H9 (cell line): Measurements from ENCODE around the gene PHF20. TPM values are rescaled to one million over a fixed set of nuclear protein-coding genes. Genes with fewer than 3 reads are reported as not detected.
A peak's percentile ranks its signal among the peaks of the same experiment; 100 is the strongest.

Experiments used
- DNase-seq: peaks from one replicate; pipeline ENCODE4 v3.0.0-alpha.2; 2017
- H2AFZ ChIP-seq: one replicate; pipeline ENCODE4 v1.6.1; 2013; ENCODE audit warnings: mild to moderate bottlenecking, low read length, control low read depth, moderate library complexity
- H2AK5ac ChIP-seq: 2 replicates; pipeline ENCODE4 v1.6.1; 2013; ENCODE audit warnings: low read length, control low read depth, mixed read lengths; ENCODE audit not compliant: insufficient read length
- H2BK120ac ChIP-seq: one replicate; pipeline ENCODE4 v1.6.1; 2013; ENCODE audit warnings: low read depth, mild to moderate bottlenecking, low read length, control low read depth, inconsistent platforms; ENCODE audit not compliant: poor library complexity, severe bottlenecking
- H2BK12ac ChIP-seq: 2 replicates; pipeline ENCODE4 v1.6.1; 2013; ENCODE audit warnings: low read length, control low read depth, mixed read lengths, low read depth; ENCODE audit not compliant: insufficient read length
- H2BK15ac ChIP-seq: 2 replicates; pipeline ENCODE4 v1.6.1; 2013; ENCODE audit warnings: low read depth, low read length, control low read depth
- H2BK20ac ChIP-seq: one replicate; pipeline ENCODE4 v1.6.1; 2013; ENCODE audit warnings: low read depth, mild to moderate bottlenecking, low read length, control low read depth, inconsistent platforms; ENCODE audit not compliant: poor library complexity, severe bottlenecking
- H2BK5ac ChIP-seq: 2 replicates; pipeline ENCODE4 v1.6.1; 2013; ENCODE audit warnings: low read length, control low read depth, mixed read lengths; ENCODE audit not compliant: insufficient read length
- H3K14ac ChIP-seq: 2 replicates; pipeline ENCODE4 v1.6.1; 2013; ENCODE audit warnings: low read length, control low read depth; ENCODE audit not compliant: insufficient read depth
- H3K18ac ChIP-seq: 2 replicates; pipeline ENCODE4 v1.6.1; 2013; ENCODE audit warnings: low read depth, mild to moderate bottlenecking, mixed read lengths, low read length, control low read depth; ENCODE audit not compliant: insufficient read length
- H3K23ac ChIP-seq: 2 replicates; pipeline ENCODE4 v1.6.1; 2013; ENCODE audit warnings: low read length, control low read depth, mixed read lengths, low read depth; ENCODE audit not compliant: insufficient read length
- H3K23me2 ChIP-seq: 2 replicates; pipeline ENCODE4 v1.6.1; 2013; ENCODE audit warnings: low read depth, mild to moderate bottlenecking, mixed read lengths, low read length, control low read depth; ENCODE audit not compliant: insufficient read length, poor library complexity, severe bottlenecking
- H3K27ac ChIP-seq: 2 replicates; pipeline ENCODE4 v1.5.1; 2013; ENCODE audit warnings: low read length, control low read depth, mixed read lengths, low read depth; ENCODE audit not compliant: insufficient read length
- H3K27me3 ChIP-seq: 2 replicates; pipeline ENCODE4 v1.6.1; 2013; ENCODE audit warnings: low read length, control low read depth, inconsistent platforms; ENCODE audit not compliant: insufficient read depth
- H3K4ac ChIP-seq: 2 replicates; pipeline ENCODE4 v1.6.1; 2013; ENCODE audit warnings: low read depth, mild to moderate bottlenecking, control low read depth, inconsistent platforms, low read length, moderate library complexity
- H3K4me1 ChIP-seq: 2 replicates; pipeline ENCODE4 v1.6.1; 2013; ENCODE audit warnings: low read length, control low read depth, inconsistent platforms; ENCODE audit not compliant: insufficient read depth
- H3K4me2 ChIP-seq: 2 replicates; pipeline ENCODE4 v1.6.1; 2013; ENCODE audit warnings: low read length, control low read depth, mixed read lengths; ENCODE audit not compliant: insufficient read length, insufficient read depth
- H3K56ac ChIP-seq: 2 replicates; pipeline ENCODE4 v1.6.1; 2013; ENCODE audit warnings: low read depth, mild to moderate bottlenecking, mixed read lengths, low read length, control low read depth; ENCODE audit not compliant: insufficient read length
- H3K79me1 ChIP-seq: 2 replicates; pipeline ENCODE4 v1.6.1; 2013; ENCODE audit warnings: low read depth, mild to moderate bottlenecking, moderate library complexity, low read length, control low read depth, inconsistent platforms; ENCODE audit not compliant: insufficient read depth, poor library complexity, severe bottlenecking
- H3K79me2 ChIP-seq: 2 replicates; pipeline ENCODE4 v1.6.1; 2013; ENCODE audit warnings: low read length, control low read depth, inconsistent platforms; ENCODE audit not compliant: insufficient read depth
- H3K9ac ChIP-seq: 2 replicates; pipeline ENCODE4 v1.6.1; 2013; ENCODE audit warnings: low read length, control low read depth, mixed read lengths; ENCODE audit not compliant: insufficient read length; ENCODE audit errors: extremely low read depth
- H3K9me3 ChIP-seq: one replicate; pipeline ENCODE4 v1.6.1; 2013; ENCODE audit warnings: low read depth, low read length, inconsistent platforms; ENCODE audit not compliant: control insufficient read depth
- H3T11ph ChIP-seq: one replicate; pipeline ENCODE4 v1.6.1; 2013; ENCODE audit warnings: mild to moderate bottlenecking, low read length, control low read depth, inconsistent platforms
- H4K20me1 ChIP-seq: one replicate; pipeline ENCODE4 v1.6.1; 2013; ENCODE audit not compliant: control insufficient read depth, insufficient read length, insufficient read depth
- H4K5ac ChIP-seq: 2 replicates; pipeline ENCODE4 v1.6.1; 2013; ENCODE audit warnings: low read depth, mild to moderate bottlenecking, mixed read lengths, low read length, control low read depth; ENCODE audit not compliant: insufficient read length
- H4K8ac ChIP-seq: replicated peaks from 2 replicates; pipeline ENCODE4 v1.6.1; 2013; ENCODE audit warnings: low read length, control low read depth, mixed read lengths, low read depth; ENCODE audit not compliant: insufficient read length
- H4K91ac ChIP-seq: 2 replicates; pipeline ENCODE4 v1.6.1; 2013; ENCODE audit warnings: low read depth, mild to moderate bottlenecking, moderate library complexity, mixed read lengths, low read length, control low read depth; ENCODE audit not compliant: insufficient read length
- H3K27ac Mint-ChIP-seq, 3 experiments: 2 replicates in 2 of 3; 3 replicates in 1 of 3; pipeline ENCODE4 v1.8.0; 2020 to 2021; ENCODE audit warnings: mixed read lengths in 3 of 3, mild to moderate bottlenecking in 1 of 3, moderate library complexity in 1 of 3
- H3K27me3 Mint-ChIP-seq: 2 replicates; pipeline ENCODE4 v1.8.0; 2021; ENCODE audit warnings: low read depth, mild to moderate bottlenecking, moderate library complexity, mixed read lengths
- H3K36me3 Mint-ChIP-seq, 3 experiments: 2 replicates in 2 of 3; 3 replicates in 1 of 3; pipeline ENCODE4 v1.8.0; 2020 to 2021; ENCODE audit warnings: low read depth in 3 of 3, mixed read lengths in 3 of 3; ENCODE audit not compliant: insufficient read depth in 1 of 3
- H3K4me1 Mint-ChIP-seq, 2 experiments: 2 replicates each; pipeline ENCODE4 v1.8.0; 2020; ENCODE audit warnings: mixed read lengths in 2 of 2
- H3K4me3 Mint-ChIP-seq, 2 experiments: 2 replicates in 1 of 2; 3 replicates in 1 of 2; pipeline ENCODE4 v1.8.0; 2020 to 2021; ENCODE audit warnings: mild to moderate bottlenecking in 2 of 2, mixed read lengths in 2 of 2, moderate library complexity in 1 of 2
- H3K9me3 Mint-ChIP-seq, 2 experiments: 2 replicates in 1 of 2; 3 replicates in 1 of 2; pipeline ENCODE4 v1.8.0; 2020; ENCODE audit warnings: mild to moderate bottlenecking in 2 of 2, mixed read lengths in 2 of 2, moderate library complexity in 1 of 2
- WGBS: extraction: QIAGEN DNeasy Blood & Tissue Kit; methylation state at CpG from one replicate; pipeline ENCODE4 v1.1.7; 2013; ENCODE audit warnings: missing lambda C conversion rate, low lambda C conversion rate, mixed read lengths; ENCODE audit not compliant: insufficient read length; ENCODE audit errors: extremely low coverage; 5-methylcytosine and 5-hydroxymethylcytosine counted together
- total RNA-seq: library from RNA; stranded (reverse); gene quantifications from 2 replicates; pipeline ENCODE4 v1.2.1, GENCODE V29; 2021
- TF ChIP-seq, protein P1 (sequence below): fragments of 200-600 bp; sonication (generic); conservative IDR thresholded peaks from 3 replicates; pipeline ENCODE4 v1.8.0; 2021; ENCODE audit warnings: antibody characterized with exemption, mild to moderate bottlenecking

PHF20 gene
- total RNA-seq, 1 experiment from 2014 or later: 50.3 TPM

DNA sequence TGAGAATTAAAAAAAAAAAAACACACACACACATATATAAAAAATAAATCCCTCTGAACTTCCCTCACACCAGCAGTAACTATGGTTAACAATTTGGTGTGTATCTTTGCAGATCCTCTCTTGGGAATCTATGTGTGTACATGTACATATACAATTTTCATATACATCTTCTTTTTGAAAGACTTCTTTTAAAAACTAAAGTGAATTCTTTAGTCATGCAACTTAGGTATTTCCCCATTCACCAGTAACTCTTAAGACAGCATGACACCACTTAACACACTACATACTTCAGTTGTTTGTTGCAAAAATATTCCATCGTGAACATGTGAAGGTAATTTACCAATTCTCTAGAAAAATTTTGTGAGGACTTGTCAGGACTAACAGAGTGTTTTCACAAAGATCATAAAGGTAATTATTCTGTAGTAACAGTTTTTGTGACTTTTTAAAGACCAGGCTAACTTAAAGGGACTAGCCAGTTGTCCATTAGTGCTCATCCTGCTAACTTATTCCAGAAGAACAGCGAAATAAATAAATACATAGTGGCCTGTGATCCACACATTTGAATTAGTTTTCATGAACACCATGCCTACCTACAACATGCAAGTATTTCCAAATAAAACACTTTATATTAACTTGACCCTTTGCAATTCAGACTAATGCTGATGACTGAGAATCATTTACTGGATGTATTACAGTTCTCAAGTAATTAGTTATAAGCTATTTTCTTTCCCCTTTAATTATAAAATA is 41.8 kb upstream of the PHF20 start:
- no peak overlapping the region for H3K23ac ChIP-seq
- no peaks in the 10 kb centered on the region for H3K23me2 ChIP-seq
- 0 out of 4 replicates have a peak, but pooled peaks cover 0 to 2% of the 10 kb centered on the region in 2 experiments for H3K4me1 Mint-ChIP-seq
- WGBS: no CpG with 5 or more reads among the region's 2 CpGs
- peaks cover 55 to 95% (median 94%) of the 10 kb centered on the region in 3 experiments for H3K36me3 Mint-ChIP-seq
- H3K27ac ChIP-seq: no peak overlapping the region
- no peak overlapping the region for H2BK20ac ChIP-seq
- H2BK15ac ChIP-seq: no peak overlapping the region
- H3K9me3 ChIP-seq: no peaks in the 10 kb centered on the region
- H2BK12ac ChIP-seq: no peak overlapping the region
- H3K27me3 ChIP-seq: no peaks in the 10 kb centered on the region
- DNase-seq: no peak
- no peak overlapping the region for H3K9ac ChIP-seq
- H3K79me2 ChIP-seq: peaks cover 6% of the 10 kb centered on the region; the same call in 1 of the 2 replicates
- no peaks in the 10 kb centered on the region for H3K9me3 Mint-ChIP-seq
- no peak overlapping the region for H4K91ac ChIP-seq
- no peak overlapping the region for H4K8ac ChIP-seq
- no peak overlapping the region for H2AK5ac ChIP-seq
- TF ChIP-seq, protein P1, sequence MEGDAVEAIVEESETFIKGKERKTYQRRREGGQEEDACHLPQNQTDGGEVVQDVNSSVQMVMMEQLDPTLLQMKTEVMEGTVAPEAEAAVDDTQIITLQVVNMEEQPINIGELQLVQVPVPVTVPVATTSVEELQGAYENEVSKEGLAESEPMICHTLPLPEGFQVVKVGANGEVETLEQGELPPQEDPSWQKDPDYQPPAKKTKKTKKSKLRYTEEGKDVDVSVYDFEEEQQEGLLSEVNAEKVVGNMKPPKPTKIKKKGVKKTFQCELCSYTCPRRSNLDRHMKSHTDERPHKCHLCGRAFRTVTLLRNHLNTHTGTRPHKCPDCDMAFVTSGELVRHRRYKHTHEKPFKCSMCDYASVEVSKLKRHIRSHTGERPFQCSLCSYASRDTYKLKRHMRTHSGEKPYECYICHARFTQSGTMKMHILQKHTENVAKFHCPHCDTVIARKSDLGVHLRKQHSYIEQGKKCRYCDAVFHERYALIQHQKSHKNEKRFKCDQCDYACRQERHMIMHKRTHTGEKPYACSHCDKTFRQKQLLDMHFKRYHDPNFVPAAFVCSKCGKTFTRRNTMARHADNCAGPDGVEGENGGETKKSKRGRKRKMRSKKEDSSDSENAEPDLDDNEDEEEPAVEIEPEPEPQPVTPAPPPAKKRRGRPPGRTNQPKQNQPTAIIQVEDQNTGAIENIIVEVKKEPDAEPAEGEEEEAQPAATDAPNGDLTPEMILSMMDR: no peak
- H3K4me1 ChIP-seq: no peaks in the 10 kb centered on the region
- no peak overlapping the region for H3K4ac ChIP-seq
- H2BK5ac ChIP-seq: no peak overlapping the region
- no peak overlapping the region for H4K5ac ChIP-seq
- no peaks in the 10 kb centered on the region; the same call in 1 of the 2 replicates for H3K27me3 Mint-ChIP-seq
- H3K79me1 ChIP-seq: peaks cover 9% of the 10 kb centered on the region
- no peak overlapping the region for H3K56ac ChIP-seq
- H4K20me1 ChIP-seq: no peaks in the 10 kb centered on the region
- H3K4me2 ChIP-seq: no peak overlapping the region
- no peak overlapping the region for H3K4me3 Mint-ChIP-seq
- H2AFZ ChIP-seq: no peak overlapping the region
- H3K27ac Mint-ChIP-seq: 0 out of 7 replicates have a peak overlapping the region, but pooled peaks of 1 of the 3 experiments have one; percentile 30
- no peak overlapping the region for H3K18ac ChIP-seq
- H2BK120ac ChIP-seq: no peak overlapping the region
- no peak overlapping the region for H3K14ac ChIP-seq
- H3T11ph ChIP-seq: no peak overlapping the region
